ENCODE measurements around the gene SIK2. TPM values are rescaled to one million over a fixed set of nuclear protein-coding genes. Genes with fewer than 3 reads are reported as not detected.

SIK2 gene
- total RNA-seq, 1 donor from 2014 or later = 8.2 TPM

- no peak for TF ChIP-seq CTCF (IDR thresholded peaks at IDR 0.05)
- no peak for DNase-seq (ENCODE audit: low spot score in 2 of 2)
- Histone ChIP-seq H3K27me3 (no peaks in the 10 kb centered on the region), H3K4me1 (peaks cover 0 to 2% of the 10 kb centered on the region in 2 donors), H3K4me3 (no peak overlapping the region), H3K36me3 (no peaks in the 10 kb centered on the region), H3K27ac (no peak overlapping the region), H3K9me3 (no peaks in the 10 kb centered on the region)
- intact Hi-C loops (cut with DNase I) = no loop called here
Measured at GRCh38 chr11:111680486-111681175, 78.4 kb downstream of the SIK2 start.

- TF ChIP-seq CTCF (IDR thresholded peaks at IDR 0.05) = no peak
- intact Hi-C loops (cut with DNase I) = no loop called here
- Histone ChIP-seq H3K4me1 (no peaks in the 10 kb centered on the region), H3K27ac (no peak overlapping the region), H3K27me3 (no peaks in the 10 kb centered on the region), H3K36me3 (peaks cover 5 to 9% of the 10 kb centered on the region in 2 donors), H3K9me3 (no peaks in the 10 kb centered on the region), H3K4me3 (no peak overlapping the region)
- no peak for DNase-seq (ENCODE audit: low spot score in 2 of 2)
Measured at GRCh38 chr11:111683806-111684205, 81.6 kb downstream of the SIK2 start.

GRCh38 chr11:111684251-111684650, 82.0 kb downstream of the SIK2 start:
- H3K36me3 ChIP-seq = peaks cover 5 to 9% of the 10 kb centered on the region in 2 donors

GRCh38 chr11:111688013-111688412, 85.8 kb downstream of the SIK2 start:
- Histone ChIP-seq H3K9me3 (no peaks in the 10 kb centered on the region), H3K27ac (no peak overlapping the region), H3K36me3 (peaks cover 5 to 9% of the 10 kb centered on the region in 2 donors), H3K27me3 (no peaks in the 10 kb centered on the region), H3K4me1 (no peaks in the 10 kb centered on the region), H3K4me3 (no peak overlapping the region)
- DNase-seq (ENCODE audit: low spot score in 2 of 2) = no peak
- TF ChIP-seq CTCF (IDR thresholded peaks at IDR 0.05) = no peak
- intact Hi-C loops (cut with DNase I) = no loop called here

More at GRCh38 chr11:111684251-111684650, 82.0 kb downstream of the SIK2 start:
- TF ChIP-seq CTCF (IDR thresholded peaks at IDR 0.05) = no peak
- no peaks in the 10 kb centered on the region for H3K4me1 ChIP-seq
- no peaks in the 10 kb centered on the region for H3K27me3 ChIP-seq
- no peak for DNase-seq (ENCODE audit: low spot score in 2 of 2)
- no peak overlapping the region for H3K4me3 ChIP-seq
- H3K27ac ChIP-seq = no peak overlapping the region
- H3K9me3 ChIP-seq = no peaks in the 10 kb centered on the region
- intact Hi-C loops (cut with DNase I) = no loop called here

GRCh38 chr11:111691176-111691575, 88.9 kb downstream of the SIK2 start:
- Histone ChIP-seq H3K27me3 (no peaks in the 10 kb centered on the region), H3K27ac (no peak overlapping the region), H3K4me3 (no peak overlapping the region), H3K4me1 (no peaks in the 10 kb centered on the region), H3K9me3 (no peaks in the 10 kb centered on the region), H3K36me3 (peaks cover 5 to 9% of the 10 kb centered on the region in 2 donors)
- DNase-seq (ENCODE audit: low spot score in 2 of 2) = no peak
- TF ChIP-seq CTCF (IDR thresholded peaks at IDR 0.05) = no peak
- intact Hi-C loops (cut with DNase I) = no loop called here

Data from ascending aorta (tissue), 2 donors.